Measurements from ENCODE around the gene CHST11. TPM values are rescaled to one million over a fixed set of nuclear protein-coding genes. Genes with fewer than 3 reads are reported as not detected.

Gene CHST11
- total and polyA plus RNA-seq, 10 of the 15 experiments (the other 5 are each of a cell fraction or from before 2014, with no cell fraction given) = 1.9 to 38.1 (median 17.2) TPM

- TF ChIP-seq ZNF687 (IDR thresholded peaks at IDR 0.05) (peak; percentile 80), YY1 (IDR thresholded peaks at IDR 0.05; ENCODE audit: low read depth, low read length) (0 out of 2 replicates have a peak, but pooled peaks have one; percentile 35), MXI1 (IDR thresholded peaks at IDR 0.05; ENCODE audit: low read depth, low read length) (no peak), DPF2 (IDR thresholded peaks at IDR 0.05) (0 out of 2 replicates have a peak, but pooled peaks have one; percentile 40), CBFB (IDR thresholded peaks at IDR 0.05; ENCODE audit: low read depth) (peak; percentile 41; the same call in 1 of the 2 replicates), FOS (IDR thresholded peaks at IDR 0.05; ENCODE audit: borderline replicate concordance, extremely low read depth, insufficient read length) (no peak), SKIL (IDR thresholded peaks at IDR 0.05; ENCODE audit: low read depth, poor library complexity, severe bottlenecking) (peak; percentile 62), NBN (IDR thresholded peaks at IDR 0.05) (0 out of 2 replicates have a peak, but pooled peaks have one; percentile 45), MLLT1 (IDR thresholded peaks at IDR 0.05) (peak; percentile 40; the same call in 1 of the 2 replicates), ATF2 (IDR thresholded peaks at IDR 0.05; ENCODE audit: low read length) (peak; percentile 68; the same call in 1 of the 2 replicates), IRF4 (IDR thresholded peaks at IDR 0.05; ENCODE audit: low read depth, low read length) (peak; percentile 57; the same call in 1 of the 2 replicates), RBBP5 (conservative IDR thresholded peaks at IDR 0.05) (peak; percentile 84; the same call in 1 of the 2 replicates), CHD4 (IDR thresholded peaks at IDR 0.05) (no peak)
These were observed 37.5 kb downstream of the CHST11 start (continued) for GRCh38 chr12:104494137-104494792.
